ENCODE results near the gene IGFL1. TPM values are rescaled to one million over a fixed set of nuclear protein-coding genes. Genes with fewer than 3 reads are reported as not detected.
"Not testable (repeated sequence)": the region's sequence is repeated elsewhere in the genome, so short reads cannot be mapped to it uniquely, and the experiment has no call there.

Gene IGFL1
- total and polyA plus RNA-seq, 10 of the 15 experiments (the other 5 are each of a cell fraction or from before 2014, with no cell fraction given): not detected

GRCh38 chr19:46271481-46272197 is 42.1 kb downstream of the IGFL1 start:
- RAD21 ChIA-PET (ENCODE audit: unreplicated experiment): no interaction called here
- TF ChIP-seq CBX5 (IDR thresholded peaks at IDR 0.05; ENCODE audit: low read depth) (no peak), PKNOX1 (IDR thresholded peaks at IDR 0.05) (peak; percentile 57), RBBP5 (conservative IDR thresholded peaks at IDR 0.05) (no peak), NR2F1 (conservative IDR thresholded peaks at IDR 0.05) (no peak)
- H3K4me2 ChIP-seq (ENCODE audit: control insufficient read depth, insufficient read depth): no peak overlapping the region
- H3K4me1 ChIP-seq (ENCODE audit: control insufficient read depth, insufficient read depth, low read length): no peaks in the 10 kb centered on the region; the same call in 1 of the 2 replicates
- in situ Hi-C loops (cut with MboI): no loop called here
- H3K27me3 ChIP-seq (replicated peaks in 1 of 2; ENCODE audit: control insufficient read depth in 2 of 2, insufficient read depth in 2 of 2, low read length in 1 of 2): no peaks in the 10 kb centered on the region; a peak in 3 of 4 replicates
- SMC1A ChIA-PET (ENCODE audit: uncharacterized antibody, unreplicated experiment): interaction anchor here (1.2 kb wide), 1 partner anchor 243 kb away, joined by 3 read pairs; no protein-coding TSS in a partner anchor
- CTCF ChIA-PET: interaction anchor here (1.0 to 1.1 kb wide), 2 partner anchors 8 to 243 kb away, joined by 3 to 4 read pairs; no protein-coding TSS in a partner anchor
- 3% methylated on average over 8 of the region's 8 CpGs for WGBS (ENCODE audit: insufficient coverage, insufficient replicate concordance, low lambda C conversion rate, missing lambda C conversion rate)
- no peak overlapping the region for H2AFZ ChIP-seq (ENCODE audit: control insufficient read depth, low read depth, low read length)
- peak; percentile 78 for ATAC-seq
- POLR2A ChIA-PET: interaction anchor here (0.6 to 0.7 kb wide), 2 partner anchors 22 to 190 kb away, joined by 3 to 4 read pairs; no protein-coding TSS in a partner anchor
- H4K20me1 ChIP-seq (ENCODE audit: control insufficient read depth, insufficient read depth): no peaks in the 10 kb centered on the region
- no peak for DNase-seq (ENCODE audit: low read depth, low spot score)
- no peak overlapping the region for H3K4me3 ChIP-seq
- no peak overlapping the region for H3K27ac ChIP-seq (ENCODE audit: control insufficient read depth, insufficient read depth)
- H3K79me2 ChIP-seq (ENCODE audit: control insufficient read depth, insufficient read depth, low read length): no peaks in the 10 kb centered on the region
- BruUV-seq (replicated peaks): no TSS peak
- H3K36me3 ChIP-seq (ENCODE audit: control insufficient read depth in 2 of 2, insufficient read depth in 2 of 2, low read length in 1 of 2): no peaks in the 10 kb centered on the region
- FAIRE-seq: no peak
- no peak overlapping the region for H3K9ac ChIP-seq (ENCODE audit: control insufficient read depth, insufficient read depth, low read length)
- intact Hi-C loops (cut with micrococcal nuclease; ENCODE audit: unreplicated experiment): no loop called here
- H3K9me3 ChIP-seq (replicated peaks; ENCODE audit: control insufficient read depth, insufficient read depth, low read length): no peaks in the 10 kb centered on the region

- H3K4me1 ChIP-seq (ENCODE audit: control insufficient read depth, insufficient read depth, low read length); H3K9ac ChIP-seq (ENCODE audit: control insufficient read depth, insufficient read depth, low read length); H3K4me2 ChIP-seq (ENCODE audit: control insufficient read depth, insufficient read depth); ATAC-seq; POLR2A ChIA-PET; H3K27ac ChIP-seq (ENCODE audit: control insufficient read depth, insufficient read depth); H3K36me3 ChIP-seq (ENCODE audit: control insufficient read depth in 2 of 2, insufficient read depth in 2 of 2, low read length in 1 of 2); H3K9me3 ChIP-seq (replicated peaks; ENCODE audit: control insufficient read depth, insufficient read depth, low read length); SMC1A ChIA-PET (ENCODE audit: uncharacterized antibody, unreplicated experiment); H3K4me3 ChIP-seq; in situ Hi-C loops (cut with MboI); H4K20me1 ChIP-seq (ENCODE audit: control insufficient read depth, insufficient read depth); DNase-seq (ENCODE audit: low read depth, low spot score); H3K27me3 ChIP-seq (replicated peaks in 1 of 2; ENCODE audit: control insufficient read depth in 2 of 2, insufficient read depth in 2 of 2, low read length in 1 of 2); H3K79me2 ChIP-seq (ENCODE audit: control insufficient read depth, insufficient read depth, low read length); intact Hi-C loops (cut with micrococcal nuclease; ENCODE audit: unreplicated experiment); CTCF ChIA-PET; H2AFZ ChIP-seq (ENCODE audit: control insufficient read depth, low read depth, low read length); RAD21 ChIA-PET (ENCODE audit: unreplicated experiment); FAIRE-seq; BruUV-seq (replicated peaks): not testable (repeated sequence)
- 39% methylated on average over 6 of the region's 6 CpGs for WGBS (ENCODE audit: insufficient coverage, insufficient replicate concordance, low lambda C conversion rate, missing lambda C conversion rate)
Observed at GRCh38 chr19:46273931-46274330, 44.4 kb downstream of the IGFL1 start.

All from GM12878 (cell line).